GM18498 (cell line): ENCODE data around the gene SORBS2.

ENCODE experiments used
- ATAC-seq: cut with Tn5 transposase; IDR thresholded peaks from one replicate; pipeline ENCODE4 v1.9.1; 2021; ENCODE audit warnings: mild to moderate bottlenecking, moderate library complexity; ENCODE audit not compliant: unreplicated experiment

SORBS2 gene

GRCh38 chr4:185835814-185836213, 23.8 kb upstream of the SORBS2 start:
- ATAC-seq, result no peak

- ATAC-seq, result no peak
Measured at GRCh38 chr4:185835336-185835735, 23.3 kb upstream of the SORBS2 start.

GRCh38 chr4:185834778-185835177, 22.8 kb upstream of the SORBS2 start:
- no peak for ATAC-seq

- ATAC-seq, result no peak
Measured at GRCh38 chr4:185834088-185834487, 22.1 kb upstream of the SORBS2 start.

- no peak for ATAC-seq
Measured at GRCh38 chr4:185833055-185833598, 21.1 kb upstream of the SORBS2 start.

- no peak for ATAC-seq
Measured at GRCh38 chr4:185831125-185831815, 19.3 kb upstream of the SORBS2 start.

- ATAC-seq, result no peak
Measured at GRCh38 chr4:185830263-185830994, 18.4 kb upstream of the SORBS2 start.

GRCh38 chr4:185826381-185826780, 14.4 kb upstream of the SORBS2 start:
- ATAC-seq, result no peak

- no peak for ATAC-seq
Measured at GRCh38 chr4:185825737-185826136, 13.7 kb upstream of the SORBS2 start.

- ATAC-seq, result no peak
Measured at GRCh38 chr4:185822791-185823190, 10.8 kb upstream of the SORBS2 start.

- no peak for ATAC-seq
Measured at GRCh38 chr4:185821029-185821419, 9.0 kb upstream of the SORBS2 start.

GRCh38 chr4:185820146-185821028, 8.4 kb upstream of the SORBS2 start:
- ATAC-seq, result no peak

GRCh38 chr4:185819144-185819543, 7.2 kb upstream of the SORBS2 start:
- no peak for ATAC-seq

- no peak for ATAC-seq
Measured at GRCh38 chr4:185817403-185817818, 5.4 kb upstream of the SORBS2 start.

GRCh38 chr4:185813133-185813532, 1.1 kb upstream of the SORBS2 start:
- ATAC-seq, result no peak

- no peak for ATAC-seq
Measured at GRCh38 chr4:185810746-185811508, 1.1 kb downstream of the SORBS2 start.

GRCh38 chr4:185809533-185810071, 2.4 kb downstream of the SORBS2 start:
- no peak for ATAC-seq

GRCh38 chr4:185809121-185809520, 2.9 kb downstream of the SORBS2 start:
- ATAC-seq, result no peak

- no peak for ATAC-seq
Measured at GRCh38 chr4:185805979-185806378, 6.0 kb downstream of the SORBS2 start.

GRCh38 chr4:185805262-185805802, 6.7 kb downstream of the SORBS2 start:
- no peak for ATAC-seq
